Esophagus (tissue), 2 donors: Measurements from ENCODE around the gene ELL. TPM values are rescaled to one million over a fixed set of nuclear protein-coding genes. Genes with fewer than 3 reads are reported as not detected.
A peak's percentile ranks its signal among the peaks of the same experiment; 100 is the strongest.

ENCODE experiments used
- H3K27ac ChIP-seq, 2 donors: one replicate each; pipeline ENCODE4 v1.5.1; 2013; ENCODE audit warnings: low read depth in 2 of 2, mild to moderate bottlenecking in 2 of 2, inconsistent platforms in 1 of 2, low read length in 1 of 2, moderate library complexity in 1 of 2
- H3K27me3 ChIP-seq, 2 donors: one replicate each; pipeline ENCODE4 v1.6.1; 2013; ENCODE audit warnings: low read length in 2 of 2, control low read depth in 1 of 2, mild to moderate bottlenecking in 1 of 2; ENCODE audit not compliant: insufficient read depth in 2 of 2, control insufficient read depth in 1 of 2
- H3K36me3 ChIP-seq, 2 donors: one replicate each; pipeline ENCODE4 v1.6.1; 2013; ENCODE audit warnings: low read length in 1 of 2; ENCODE audit not compliant: control insufficient read depth in 2 of 2, insufficient read depth in 2 of 2
- H3K4me1 ChIP-seq, 2 donors: one replicate each; pipeline ENCODE4 v1.6.1; 2013; ENCODE audit warnings: low read length in 1 of 2; ENCODE audit not compliant: control insufficient read depth in 2 of 2, insufficient read depth in 2 of 2
- H3K4me3 ChIP-seq, 2 donors: one replicate each; pipeline ENCODE4 v1.5.1; 2013; ENCODE audit warnings: low read length in 2 of 2, mild to moderate bottlenecking in 2 of 2, low read depth in 1 of 2, moderate library complexity in 1 of 2
- H3K9me3 ChIP-seq, 2 donors: one replicate each; pipeline ENCODE4 v1.6.1; 2013; ENCODE audit warnings: mild to moderate bottlenecking in 2 of 2, low read depth in 1 of 2, low read length in 1 of 2, moderate library complexity in 1 of 2; ENCODE audit not compliant: control insufficient read depth in 2 of 2, insufficient read depth in 1 of 2
- WGBS, 2 donors: extraction: QIAGEN DNeasy Blood & Tissue Kit; methylation state at CpG; one replicate each; pipeline ENCODE4 v1.1.7; 2013; 5-methylcytosine and 5-hydroxymethylcytosine counted together
- polyA plus RNA-seq, 2 donors: library from polyadenylated mRNA; stranded (reverse); fragments of 200-250 nt; gene quantifications; one replicate each; pipeline ENCODE4 v1.2.3, GENCODE V29; 2013
- donor health status: healthy with polysubstance abuse.
- donor health status: Bipolar disorder and iron deficiency.

Gene ELL
- polyA plus RNA-seq, 2 donors = 7.1 to 9.1 TPM

DNA sequence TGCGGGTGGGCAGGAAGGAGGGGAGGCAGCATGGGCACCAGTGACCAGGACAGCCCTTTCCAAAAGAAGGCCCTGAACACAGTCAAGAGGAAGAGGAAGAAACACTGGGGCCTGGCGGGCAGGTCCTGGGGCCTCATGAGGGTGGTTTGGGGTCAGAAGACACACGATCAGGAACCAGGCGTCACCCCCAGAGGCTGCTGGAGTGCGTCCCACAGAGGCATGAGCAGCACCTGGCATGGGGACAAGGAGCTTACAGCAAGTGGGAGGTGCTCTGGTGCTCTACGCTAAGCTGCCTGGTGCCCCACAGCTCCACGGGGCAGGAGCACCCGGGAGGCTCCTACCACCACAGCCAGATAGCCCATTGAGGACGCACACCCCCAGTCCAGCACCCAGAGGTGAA lies 20.0 kb downstream of the ELL start:
- H3K27ac ChIP-seq = peak overlapping the region in 1 of 2 donors; percentile 44
- no peaks in the 10 kb centered on the region for H3K27me3 ChIP-seq
- H3K9me3 ChIP-seq = no peaks in the 10 kb centered on the region
- H3K4me1 ChIP-seq = peaks cover 26 to 60% of the 10 kb centered on the region in 2 donors
- WGBS, 2 donors = 39 to 41% methylated on average over 9 of the region's 9 CpGs
- no peak overlapping the region for H3K4me3 ChIP-seq
- no peaks in the 10 kb centered on the region for H3K36me3 ChIP-seq

- Histone ChIP-seq H3K9me3 (no peaks in the 10 kb centered on the region), H3K4me3 (no peak overlapping the region), H3K27me3 (no peaks in the 10 kb centered on the region), H3K27ac (peak overlapping the region in 1 of 2 donors; percentile 54), H3K36me3 (no peaks in the 10 kb centered on the region), H3K4me1 (peaks cover 26 to 61% of the 10 kb centered on the region in 2 donors)
- WGBS, 2 donors = 88 to 89% methylated on average over 13 of the region's 13 CpGs
Observed at GRCh38 chr19:18501351-18501750, 20.5 kb downstream of the ELL start.

- peaks cover 26 to 60% of the 10 kb centered on the region in 2 donors for H3K4me1 ChIP-seq
- H3K27ac ChIP-seq = peak overlapping the region in 1 of 2 donors; percentile 54
- no peaks in the 10 kb centered on the region for H3K36me3 ChIP-seq
- 45 to 49% methylated on average over 11 of the region's 11 CpGs for WGBS, 2 donors
- H3K9me3 ChIP-seq = no peaks in the 10 kb centered on the region
- no peaks in the 10 kb centered on the region for H3K27me3 ChIP-seq
- H3K4me3 ChIP-seq = no peak overlapping the region
Observed at GRCh38 chr19:18500799-18501198, 21.1 kb downstream of the ELL start.

DNA sequence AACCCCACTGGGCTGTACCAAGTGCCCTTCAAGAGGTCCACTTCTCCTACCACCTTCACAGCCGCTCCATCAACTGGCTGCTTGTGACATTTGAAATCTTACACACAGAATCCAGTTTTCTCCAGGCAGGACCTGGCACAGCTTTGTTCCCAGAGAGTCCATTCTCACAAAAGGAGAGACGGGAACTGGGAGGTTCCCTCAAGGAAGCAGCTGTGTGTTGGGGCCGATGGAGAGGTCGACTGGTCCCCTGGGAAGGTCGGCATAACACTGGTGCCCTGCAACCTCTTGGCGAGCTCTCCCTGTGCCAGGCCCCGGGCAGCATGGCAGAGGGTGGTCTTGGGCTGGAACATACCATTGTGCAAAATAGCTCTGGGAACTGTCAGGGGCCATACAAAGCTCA lies 21.5 kb downstream of the ELL start:
- H3K27ac ChIP-seq = peak overlapping the region in 1 of 2 donors; percentile 53
- no peak overlapping the region for H3K4me3 ChIP-seq
- H3K9me3 ChIP-seq = no peaks in the 10 kb centered on the region
- WGBS, 2 donors = 52 to 55% methylated on average over 7 of the region's 7 CpGs
- no peaks in the 10 kb centered on the region for H3K27me3 ChIP-seq
- peaks cover 29 to 60% of the 10 kb centered on the region in 2 donors for H3K4me1 ChIP-seq
- no peaks in the 10 kb centered on the region for H3K36me3 ChIP-seq

DNA sequence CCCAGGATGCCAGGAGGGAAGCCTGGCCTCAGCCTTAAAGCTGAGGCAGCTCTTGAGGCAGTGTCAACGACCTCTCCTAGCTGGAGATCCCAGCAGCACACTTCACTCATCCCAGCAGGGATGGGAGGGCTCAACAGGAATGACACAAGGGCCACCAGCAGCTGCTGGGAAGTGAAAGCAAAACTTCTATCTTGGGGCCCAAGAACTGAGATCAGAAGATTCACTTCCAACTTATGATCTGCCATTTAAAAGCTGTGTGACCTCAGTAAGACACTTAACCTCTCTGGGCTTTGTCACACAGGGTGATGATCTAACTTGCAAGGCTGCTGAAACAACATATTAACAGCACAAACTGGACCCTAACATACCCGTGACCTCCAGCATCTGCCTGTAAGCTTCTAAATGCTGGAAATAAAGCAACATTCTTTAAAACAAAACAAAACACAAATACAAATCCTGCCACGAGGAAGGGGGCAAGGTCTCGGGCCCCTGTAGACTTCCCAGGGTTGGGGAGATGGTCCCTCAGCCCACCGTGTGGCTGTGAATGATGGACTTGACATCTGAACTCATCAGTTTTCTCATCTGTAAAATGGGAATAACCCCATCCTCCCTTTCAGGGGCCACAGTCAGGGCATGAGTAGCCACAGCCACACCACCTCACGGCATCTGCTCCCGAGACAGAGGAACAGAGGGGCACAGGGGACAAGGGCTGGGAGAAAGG lies 22.7 kb downstream of the ELL start:
- Histone ChIP-seq H3K4me1 (peaks cover 29 to 58% of the 10 kb centered on the region in 2 donors), H3K27me3 (no peaks in the 10 kb centered on the region), H3K36me3 (no peaks in the 10 kb centered on the region), H3K9me3 (no peaks in the 10 kb centered on the region), H3K27ac (peak overlapping the region in 1 of 2 donors; percentile 16), H3K4me3 (no peak overlapping the region)
- 81 to 86% methylated on average over 7 of the region's 7 CpGs for WGBS, 2 donors

DNA sequence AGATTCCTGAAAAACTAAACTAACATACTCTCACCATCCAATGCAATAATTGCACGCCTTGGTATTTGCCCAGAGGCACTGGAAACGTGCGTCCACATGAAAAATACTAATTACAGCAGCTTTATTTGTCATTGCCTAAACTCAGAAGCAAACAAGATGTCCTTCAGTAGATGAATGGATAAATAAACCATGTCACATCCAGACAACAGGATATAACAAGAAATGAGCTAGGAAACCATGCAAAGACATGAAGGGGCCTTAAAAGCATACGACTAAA lies 25.0 kb downstream of the ELL start:
- H3K27ac ChIP-seq = peak overlapping the region; percentile 70 to 84
- WGBS, 2 donors = 47 to 54% methylated on average over 4 of the region's 4 CpGs

DNA sequence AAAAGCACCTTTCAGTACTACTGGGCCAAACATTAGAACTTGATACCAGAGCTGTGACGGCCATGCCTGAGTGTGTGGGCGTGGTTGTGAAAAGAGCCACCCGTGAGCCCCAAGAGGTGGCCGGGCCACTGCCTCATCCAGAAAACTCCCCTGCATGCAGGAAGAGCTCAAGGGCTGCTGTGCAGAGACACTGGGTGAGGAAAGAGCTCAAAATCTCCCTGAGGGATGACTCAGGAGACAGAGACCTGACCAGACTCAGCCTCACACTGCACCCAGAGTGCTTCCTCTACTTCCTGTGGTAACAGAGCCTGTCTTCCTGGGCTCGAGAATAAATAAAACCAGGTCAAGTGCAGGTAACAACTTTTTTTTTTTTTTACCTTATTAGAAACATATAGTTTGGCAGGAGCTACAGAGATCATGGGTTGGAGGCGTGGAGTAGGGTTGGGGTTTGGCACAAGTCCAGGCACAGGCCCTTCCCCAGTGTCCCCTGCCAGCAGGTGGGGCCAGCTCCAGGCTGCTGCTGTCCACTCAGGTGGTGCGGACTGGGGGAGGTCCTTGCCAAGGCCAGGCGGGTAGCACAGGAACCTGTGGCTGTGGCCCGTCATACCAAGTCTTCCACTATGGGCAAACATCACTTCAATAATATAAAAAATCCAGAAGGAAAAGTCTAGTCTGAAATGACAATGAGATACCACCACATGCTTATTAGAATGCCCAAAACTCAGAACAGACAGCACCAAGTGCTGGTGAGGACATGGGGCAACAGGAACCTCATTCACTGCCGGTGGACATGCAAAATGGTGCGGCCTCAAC lies 25.5 kb downstream of the ELL start:
- H3K27me3 ChIP-seq = no peaks in the 10 kb centered on the region
- peak overlapping the region; percentile 70 to 84 for H3K27ac ChIP-seq
- peaks cover 17 to 47% of the 10 kb centered on the region in 2 donors for H3K4me1 ChIP-seq
- H3K36me3 ChIP-seq = no peaks in the 10 kb centered on the region
- no peaks in the 10 kb centered on the region for H3K9me3 ChIP-seq
- H3K4me3 ChIP-seq = no peak overlapping the region
- WGBS, 2 donors = 40 to 45% methylated on average over 11 of the region's 11 CpGs

More for the DNA sequence above, 25.0 kb downstream of the ELL start:
- peaks cover 20 to 49% of the 10 kb centered on the region in 2 donors for H3K4me1 ChIP-seq
- H3K9me3 ChIP-seq = no peaks in the 10 kb centered on the region
- H3K27me3 ChIP-seq = no peaks in the 10 kb centered on the region
- no peak overlapping the region for H3K4me3 ChIP-seq
- no peaks in the 10 kb centered on the region for H3K36me3 ChIP-seq

GRCh38 chr19:18495204-18495911 lies 26.5 kb downstream of the ELL start:
- Histone ChIP-seq H3K4me1 (peaks cover 13 to 45% of the 10 kb centered on the region in 2 donors), H3K36me3 (no peaks in the 10 kb centered on the region), H3K9me3 (no peaks in the 10 kb centered on the region), H3K4me3 (no peak overlapping the region), H3K27me3 (no peaks in the 10 kb centered on the region), H3K27ac (peak overlapping the region; percentile 58 to 84)
- WGBS, 2 donors = 82% methylated on average over 14 of the region's 14 CpGs

- peaks cover 18 to 40% of the 10 kb centered on the region in 2 donors for H3K4me1 ChIP-seq
- WGBS, 2 donors = 48 to 56% methylated on average over 7 of the region's 7 CpGs
Observed at GRCh38 chr19:18494267-18494607, 27.6 kb downstream of the ELL start.

More at GRCh38 chr19:18494267-18494607, 27.6 kb downstream of the ELL start:
- H3K4me3 ChIP-seq = no peak overlapping the region
- H3K9me3 ChIP-seq = no peaks in the 10 kb centered on the region
- peak overlapping the region in 1 of 2 donors; percentile 11 for H3K27ac ChIP-seq
- no peaks in the 10 kb centered on the region for H3K27me3 ChIP-seq
- no peaks in the 10 kb centered on the region for H3K36me3 ChIP-seq
